H1 (cell line): ENCODE data around the gene INVS. TPM values are rescaled to one million over a fixed set of nuclear protein-coding genes. Genes with fewer than 3 reads are reported as not detected.

Source experiments
- polyA plus RNA-seq, 7 experiments: library from polyadenylated mRNA; depleted of rRNA in 3 of 7; stranded (reverse) in 5 of 7; unstranded in 2 of 7; fragments of >200 nt in 5 of 7; fragments of 200-250 nt in 2 of 7; gene quantifications; 1 replicate in 5 of 7; 2 replicates in 1 of 7; 4 replicates in 1 of 7; pipeline versions ENCODE4 v1.2.1 to v1.2.3, GENCODE V29; 2011 to 2013; ENCODE audit warnings: missing spikeins in 2 of 7, mixed read lengths in 2 of 7
- small RNA-seq: library from polyadenylated mRNA; stranded (forward); fragments of <200 nt; extraction: miRNeasy Mini kit (QIAGEN cat#:217004); gene quantifications from one replicate; pipeline ENCODE3, GENCODE V24; 2013; ENCODE audit not compliant: insufficient read depth
- total RNA-seq: library from RNA; stranded (reverse); fragmentation: NEBNext Ultra II Directional; extraction: Animal tissue kit (Norgen Biotek cat#: 25700); gene quantifications from 2 replicates; pipeline ENCODE4 v1.2.1, GENCODE V29; 2021

The INVS gene
- total and polyA plus RNA-seq, 2 of the 8 experiments (the other 6 are each of a cell fraction or from before 2014, with no cell fraction given) = 4.1 to 6.9 TPM

Small RNA genes within 50 kb of the gene (small RNA-seq; reads per million reads assigned to genes)
- gene RN7SL75P = not detected

Other genes with a start within 250 kb of the INVS start
- gene STX17, start 192.6 kb upstream of the INVS start, total RNA-seq = 16.3 TPM in 2 replicates
- gene STX17, start 192.6 kb upstream of the INVS start, polyA plus RNA-seq (2011; rRNA removed) = 4.3 and 4.5 TPM in 2 replicates
- 14.1 and 15.6 TPM in 2 replicates for gene ERP44, start 243 bp upstream of the INVS start, total RNA-seq
- gene ERP44, start 243 bp upstream of the INVS start, polyA plus RNA-seq (2011; rRNA removed) = 3.7 and 5.7 TPM in 2 replicates